Gastroesophageal sphincter (tissue), 3 donors: ENCODE data around the gene ARID1B.

ENCODE experiments used
- CTCF ChIP-seq, 4 experiments: fragments of 200-600 bp in 2 of 4; fragments of 450-650 bp in 2 of 4; sonication (generic) in 1 of 4; IDR thresholded peaks; one replicate each; pipeline ENCODE4 v1.5.1; 2017 to 2019; ENCODE audit warnings: antibody characterized with exemption in 4 of 4, mild to moderate bottlenecking in 2 of 4, moderate library complexity in 2 of 4
- EP300 ChIP-seq: sonication (generic); formaldehyde crosslinking; IDR thresholded peaks from one replicate; pipeline ENCODE4 v1.6.1; 2017; ENCODE audit warnings: antibody characterized with exemption, mild to moderate bottlenecking

DNA sequence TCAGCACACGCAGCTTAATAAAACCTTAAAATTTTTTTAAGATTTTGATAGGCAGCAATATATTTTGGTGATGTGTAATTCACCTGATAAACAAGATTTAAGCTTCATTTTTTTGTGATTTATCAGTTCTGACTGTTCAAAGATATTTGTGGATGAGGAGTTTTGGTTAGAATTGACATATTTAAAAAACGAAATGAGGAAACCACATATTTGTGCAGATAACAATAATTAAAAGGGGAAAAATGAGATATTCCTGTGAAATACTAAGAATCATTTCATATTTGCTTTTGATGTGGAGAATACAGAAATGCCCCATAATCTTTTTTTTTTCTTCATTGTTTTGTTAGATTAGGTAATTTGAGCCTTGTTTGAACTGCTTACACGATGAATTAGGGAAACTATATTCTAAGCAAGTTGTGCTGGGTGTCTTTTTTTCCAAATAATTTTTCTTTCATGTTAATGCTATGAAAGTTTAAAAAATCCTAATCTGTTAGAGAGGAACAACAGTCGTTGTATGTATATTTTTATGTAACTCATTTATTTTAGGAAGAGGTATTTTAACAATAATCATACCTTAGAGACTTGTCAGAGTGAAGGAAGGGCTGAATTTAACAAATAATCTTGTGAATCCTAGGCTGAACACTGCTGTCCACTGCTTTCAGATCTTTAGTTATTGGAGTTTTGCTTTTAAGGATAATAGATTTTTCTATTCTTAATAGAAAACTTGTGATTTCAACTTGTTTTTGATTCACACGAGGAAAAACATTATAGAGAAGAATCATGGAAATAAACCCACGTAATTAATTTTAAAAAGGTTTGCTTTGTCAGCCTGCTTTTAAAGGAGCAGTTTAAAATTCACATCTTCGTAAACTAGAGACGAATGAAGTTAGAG lies 4.0 kb downstream of the ARID1B start:
- TF ChIP-seq EP300 (no peak), CTCF (IDR thresholded peaks at IDR 0.05) (no peak)
